Measurements from ENCODE around the gene SLC23A2.

- TF ChIP-seq POLR2AphosphoS5 (IDR thresholded peaks at IDR 0.05; ENCODE audit: low read depth, low read length) (no peak), REST (IDR thresholded peaks at IDR 0.05; ENCODE audit: insufficient read depth in 1 of 2, low read depth in 2 of 2, low read length in 2 of 2) (no peak), SIN3A (IDR thresholded peaks at IDR 0.05; ENCODE audit: borderline replicate concordance, insufficient read depth, low read length) (no peak), TAF1 (IDR thresholded peaks at IDR 0.05; ENCODE audit: borderline replicate concordance, insufficient read depth, low read length) (no peak)
Measured at GRCh38 chr20:4979841-4980410, 21.4 kb downstream of the SLC23A2 start.

All from PFSK-1 (cell line).